LNCaP clone FGC (cell line): ENCODE measurements around the gene HSP90AB1.

ENCODE experiments used
- DNase-seq: peaks from one replicate; pipeline ENCODE4 v3.0.0-alpha.2; 2011; ENCODE audit warnings: low read depth
- H3K4me3 ChIP-seq: 2 replicates; pipeline ENCODE4 v1.5.1; 2011; ENCODE audit warnings: mild to moderate bottlenecking, low read depth, low read length, control low read depth
- CTCF ChIP-seq: IDR thresholded peaks from 2 replicates; pipeline ENCODE4 v1.5.1; 2012; ENCODE audit warnings: mild to moderate bottlenecking; ENCODE audit not compliant: control insufficient read depth, insufficient read depth; ENCODE audit errors: extremely low read depth

The HSP90AB1 gene

DNA sequence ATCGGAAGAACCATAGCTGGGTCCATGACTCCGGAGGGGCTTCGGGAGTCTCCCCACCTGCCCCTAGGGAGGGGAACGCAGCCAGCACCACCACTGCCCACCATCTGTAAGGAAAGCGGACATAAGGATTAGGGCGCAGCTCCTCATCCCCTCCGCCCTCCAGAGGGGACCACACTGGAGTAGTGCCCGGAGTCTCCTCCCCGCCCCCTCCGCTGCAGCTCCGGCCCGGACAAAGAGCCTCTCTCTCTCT is 9.8 kb downstream of the HSP90AB1 start:
- TF ChIP-seq CTCF: no peak
- H3K4me3 ChIP-seq: peak overlapping the region; percentile 83
- DNase-seq: no peak

DNA sequence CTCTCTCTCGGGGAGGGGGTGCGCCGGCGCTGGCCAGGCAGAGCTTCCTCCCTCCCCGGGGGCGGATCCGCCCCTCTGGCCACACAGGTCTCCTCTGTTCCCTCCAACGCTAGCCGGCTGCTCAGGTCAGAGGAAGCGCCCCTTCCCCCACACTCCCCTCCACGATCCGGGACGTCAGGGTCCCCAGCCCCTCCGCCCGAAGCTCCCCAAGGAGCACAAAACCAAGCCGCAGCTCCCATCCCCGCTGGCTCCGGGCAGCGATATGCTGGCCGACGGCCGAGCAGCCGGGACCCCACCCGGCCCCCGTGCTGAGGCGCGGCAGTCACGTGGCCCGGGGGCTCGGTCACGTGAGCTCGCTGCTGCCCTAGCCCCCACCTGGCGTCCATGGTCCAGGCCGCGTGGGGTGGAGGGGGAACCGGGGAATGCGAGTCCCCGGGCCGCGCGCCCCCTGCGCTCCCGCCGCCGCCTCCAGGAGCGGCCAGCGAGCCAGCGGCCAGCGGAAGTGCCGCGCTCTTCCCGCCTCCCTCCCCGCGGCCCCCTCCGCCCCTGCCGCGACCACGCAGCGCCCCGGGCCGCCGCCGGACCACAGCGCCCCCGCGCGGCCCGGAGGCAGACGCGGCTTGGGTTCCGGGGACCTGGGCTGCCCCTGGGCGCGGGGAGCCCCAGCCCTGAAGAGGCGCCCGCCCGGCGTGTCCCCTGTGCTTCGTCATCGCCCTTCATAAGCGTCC is 10.3 kb downstream of the HSP90AB1 start, which contains the start of gene SLC35B2:
TSS of gene SLC35B2 (minus strand) at position 504 of the 728 bp plus-strand sequence. CDS start at position 386, 118 bp downstream.
- peak; percentile 79 for TF ChIP-seq CTCF
- no peak for DNase-seq
- peak within 1 kb of the TSS; percentile 83 for H3K4me3 ChIP-seq

GRCh38 chr6:44257753-44258324 is 10.9 kb downstream of the HSP90AB1 start:
- TF ChIP-seq CTCF: no peak
- peak overlapping the region; percentile 83 for H3K4me3 ChIP-seq
- DNase-seq: no peak

DNA sequence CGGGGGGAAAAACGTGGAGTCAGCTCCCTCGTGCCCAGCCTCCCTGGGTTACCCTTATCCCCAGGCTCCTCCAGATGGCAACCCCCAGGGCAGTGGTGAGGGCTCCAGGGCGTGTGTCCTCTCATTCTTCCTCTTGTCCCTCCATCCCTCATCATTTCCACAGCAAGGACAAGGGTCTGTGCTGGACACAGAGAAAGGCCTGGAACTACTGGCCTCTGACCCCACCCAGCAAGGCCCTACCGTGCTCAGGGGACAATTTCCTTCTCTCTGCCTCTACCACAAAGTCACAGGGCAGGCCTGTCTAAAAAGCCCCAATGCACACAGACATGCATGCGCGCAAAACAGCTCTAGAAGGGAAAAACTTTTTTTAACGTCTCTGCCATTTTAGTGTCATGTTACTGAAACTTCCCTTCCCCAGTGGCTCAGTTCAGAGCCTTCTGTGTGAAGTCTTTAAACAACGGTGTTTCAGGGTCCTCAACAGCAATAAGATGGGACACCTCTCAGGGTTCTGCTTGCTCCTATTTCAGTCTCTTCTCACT is 11.5 kb downstream of the HSP90AB1 start:
- no peak for DNase-seq
- no peak overlapping the region; the same call in 1 of the 2 replicates for H3K4me3 ChIP-seq
- no peak for TF ChIP-seq CTCF

DNA sequence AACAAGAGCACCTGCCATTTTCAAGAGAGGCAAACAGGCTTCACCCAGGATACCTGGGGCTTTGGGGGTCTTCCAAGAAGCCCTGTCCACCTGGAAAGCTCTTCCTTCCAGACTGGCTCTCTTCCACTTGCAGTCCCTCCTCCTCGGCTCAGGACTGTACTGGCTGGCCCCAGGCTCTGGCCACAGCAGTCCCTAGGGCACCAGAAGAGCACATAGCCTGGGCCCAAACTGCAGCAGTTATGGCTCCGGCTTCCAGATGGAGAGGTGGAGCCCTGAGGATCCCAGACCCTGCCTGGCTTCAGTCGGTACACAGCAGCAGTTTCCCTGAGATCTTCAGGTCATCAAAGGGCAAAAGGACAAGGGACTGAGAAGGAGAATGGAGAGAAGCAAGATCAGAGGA is 12.0 kb downstream of the HSP90AB1 start:
- no peak overlapping the region for H3K4me3 ChIP-seq
- DNase-seq: no peak
- no peak for TF ChIP-seq CTCF

- no peak for TF ChIP-seq CTCF
- no peak overlapping the region for H3K4me3 ChIP-seq
- no peak for DNase-seq
Measured at GRCh38 chr6:44260011-44260410, 13.1 kb downstream of the HSP90AB1 start.
